ENCODE measurements around the gene MST1R.

The MST1R gene

DNA sequence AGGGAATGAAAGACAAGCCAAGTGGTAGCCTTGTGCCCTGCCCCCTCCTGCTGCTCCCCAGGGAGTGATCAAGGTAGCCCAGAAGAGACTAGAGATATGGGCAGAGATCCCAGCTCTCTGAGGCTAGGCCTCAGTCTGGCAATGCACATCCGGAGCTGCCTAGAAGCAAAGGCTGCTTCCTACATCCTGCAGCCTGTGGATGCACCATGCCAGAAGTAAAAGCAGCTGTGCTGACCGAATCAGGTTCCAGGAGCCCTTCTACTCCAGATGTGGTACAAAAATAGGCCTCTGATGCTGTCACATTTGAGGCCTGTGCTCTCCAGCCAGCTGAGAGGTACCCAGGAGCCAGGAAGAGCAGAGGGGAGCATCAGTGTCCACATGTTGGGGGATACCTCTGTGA is 63.3 kb downstream of the MST1R start:
- no peak for DNase-seq (ENCODE audit: low spot score)

DNA sequence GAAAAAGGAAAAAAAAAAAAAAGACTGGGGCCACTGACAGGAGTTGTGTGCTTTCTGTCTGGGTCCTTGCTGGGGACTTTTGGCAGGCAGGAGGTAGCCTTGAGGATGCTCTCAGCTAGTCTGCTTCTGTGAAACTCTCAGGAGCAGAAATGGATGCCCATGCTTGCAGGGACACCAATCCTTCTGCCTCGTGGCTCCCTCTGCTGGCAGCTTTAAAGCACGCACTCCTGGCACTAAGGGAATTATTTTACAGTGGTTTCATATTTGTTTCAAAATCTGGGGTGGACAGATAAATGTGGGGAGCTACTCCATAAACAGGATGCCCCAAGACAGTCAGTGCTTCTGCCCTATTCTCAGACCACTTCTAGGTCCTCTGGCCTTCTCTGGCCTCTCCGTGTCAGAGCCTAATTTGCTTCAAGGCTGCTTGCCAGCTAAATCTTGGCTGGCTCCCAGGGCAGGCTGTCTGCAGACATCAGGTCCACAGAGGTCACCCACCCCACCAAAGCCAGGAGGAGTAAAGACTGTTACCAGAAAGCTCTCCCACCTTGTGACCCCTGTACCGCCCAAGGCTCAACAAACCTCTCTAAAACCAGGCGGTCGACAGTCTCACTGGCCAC is 64.4 kb downstream of the MST1R start:
- DNase-seq (ENCODE audit: low spot score) = peak; percentile 70

Data from kidney tubule cell (primary cell).